Ascending aorta (tissue), 2 donors: ENCODE measurements around the gene PNRC2. TPM values are rescaled to one million over a fixed set of nuclear protein-coding genes. Genes with fewer than 3 reads are reported as not detected.
"Not testable (repeated sequence)": the region's sequence is repeated elsewhere in the genome, so short reads cannot be mapped to it uniquely, and the experiment has no call there.

ENCODE experiments used
- DNase-seq, 2 donors: peaks; one replicate each; pipeline ENCODE4 v3.0.0-alpha.2; 2019; ENCODE audit warnings: low spot score in 2 of 2
- H3K27ac ChIP-seq, 2 donors: fragments of 200-600 bp; sonication (generic); one replicate each; pipeline ENCODE4 v1.5.1; 2016 to 2017; ENCODE audit warnings: mild to moderate bottlenecking in 1 of 2
- H3K27me3 ChIP-seq: fragments of 200-600 bp; sonication (generic); one replicate; pipeline ENCODE4 v1.5.1; 2017
- H3K36me3 ChIP-seq, 2 donors: fragments of 200-600 bp; sonication (generic); one replicate each; pipeline ENCODE4 v1.5.1; 2016
- H3K4me1 ChIP-seq, 2 donors: fragments of 200-600 bp; sonication (generic); one replicate each; pipeline ENCODE4 v1.5.1; 2016 to 2017; ENCODE audit warnings: mild to moderate bottlenecking in 1 of 2
- H3K4me3 ChIP-seq, 2 donors: fragments of 200-600 bp; sonication (generic); one replicate each; pipeline ENCODE4 v1.5.1; 2016 to 2017; ENCODE audit warnings: mild to moderate bottlenecking in 1 of 2
- H3K9me3 ChIP-seq, 2 donors: fragments of 200-600 bp; sonication (generic); one replicate each; pipeline ENCODE4 v1.5.1; 2016
- intact Hi-C: fragments of 100-400 bp; cut with DNase I; formaldehyde crosslinking; loops from one replicate; pipeline ENCODE4 v1.15.1; 2023
- total RNA-seq: library from RNA; depleted of rRNA; stranded (reverse); fragments of >200 nt; gene quantifications from one replicate; pipeline ENCODE4 v1.1.0, GENCODE V29; 2016
- TF ChIP-seq, protein P1 (sequence below), 3 experiments: fragments of 200-600 bp in 2 of 3; fragments of 450-650 bp in 1 of 3; sonication (generic) in 2 of 3; IDR thresholded peaks; one replicate each; pipeline ENCODE4 v1.5.1; 2016 to 2019; ENCODE audit warnings: antibody characterized with exemption in 3 of 3, mild to moderate bottlenecking in 1 of 3, moderate library complexity in 1 of 3

PNRC2 gene
- total RNA-seq, 1 donor from 2014 or later: 62.7 TPM

DNA sequence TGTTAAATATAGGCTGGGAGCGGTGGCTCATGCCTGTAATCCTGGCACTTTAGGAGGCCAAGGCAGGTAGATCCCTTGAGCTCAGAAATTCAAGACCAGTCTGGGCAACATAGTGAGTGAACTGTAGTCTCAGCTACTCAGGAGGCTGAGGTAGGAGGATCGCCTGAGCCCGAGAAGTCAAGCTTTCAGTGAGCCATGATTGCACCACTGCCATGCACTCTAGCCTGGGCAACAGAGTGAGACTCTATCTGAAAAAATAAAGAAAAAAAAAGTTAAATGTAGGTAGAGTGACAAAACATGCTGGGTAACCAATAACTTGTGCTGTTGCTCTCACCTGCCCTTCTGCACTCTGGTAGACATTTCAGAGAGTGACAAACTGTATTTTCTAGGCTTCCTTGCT lies 45.5 kb downstream of the PNRC2 start:
- H3K4me3 ChIP-seq: no peak overlapping the region
- H3K9me3 ChIP-seq: no peaks in the 10 kb centered on the region
- H3K4me1 ChIP-seq: peaks cover 0 to 26% of the 10 kb centered on the region in 2 donors
- H3K27ac ChIP-seq: no peak overlapping the region
- intact Hi-C loops: no loop called here
- H3K36me3 ChIP-seq: no peaks in the 10 kb centered on the region
- no peaks in the 10 kb centered on the region for H3K27me3 ChIP-seq
- TF ChIP-seq, protein P1, sequence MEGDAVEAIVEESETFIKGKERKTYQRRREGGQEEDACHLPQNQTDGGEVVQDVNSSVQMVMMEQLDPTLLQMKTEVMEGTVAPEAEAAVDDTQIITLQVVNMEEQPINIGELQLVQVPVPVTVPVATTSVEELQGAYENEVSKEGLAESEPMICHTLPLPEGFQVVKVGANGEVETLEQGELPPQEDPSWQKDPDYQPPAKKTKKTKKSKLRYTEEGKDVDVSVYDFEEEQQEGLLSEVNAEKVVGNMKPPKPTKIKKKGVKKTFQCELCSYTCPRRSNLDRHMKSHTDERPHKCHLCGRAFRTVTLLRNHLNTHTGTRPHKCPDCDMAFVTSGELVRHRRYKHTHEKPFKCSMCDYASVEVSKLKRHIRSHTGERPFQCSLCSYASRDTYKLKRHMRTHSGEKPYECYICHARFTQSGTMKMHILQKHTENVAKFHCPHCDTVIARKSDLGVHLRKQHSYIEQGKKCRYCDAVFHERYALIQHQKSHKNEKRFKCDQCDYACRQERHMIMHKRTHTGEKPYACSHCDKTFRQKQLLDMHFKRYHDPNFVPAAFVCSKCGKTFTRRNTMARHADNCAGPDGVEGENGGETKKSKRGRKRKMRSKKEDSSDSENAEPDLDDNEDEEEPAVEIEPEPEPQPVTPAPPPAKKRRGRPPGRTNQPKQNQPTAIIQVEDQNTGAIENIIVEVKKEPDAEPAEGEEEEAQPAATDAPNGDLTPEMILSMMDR (IDR thresholded peaks at IDR 0.05): no peak
- no peak for DNase-seq

DNA sequence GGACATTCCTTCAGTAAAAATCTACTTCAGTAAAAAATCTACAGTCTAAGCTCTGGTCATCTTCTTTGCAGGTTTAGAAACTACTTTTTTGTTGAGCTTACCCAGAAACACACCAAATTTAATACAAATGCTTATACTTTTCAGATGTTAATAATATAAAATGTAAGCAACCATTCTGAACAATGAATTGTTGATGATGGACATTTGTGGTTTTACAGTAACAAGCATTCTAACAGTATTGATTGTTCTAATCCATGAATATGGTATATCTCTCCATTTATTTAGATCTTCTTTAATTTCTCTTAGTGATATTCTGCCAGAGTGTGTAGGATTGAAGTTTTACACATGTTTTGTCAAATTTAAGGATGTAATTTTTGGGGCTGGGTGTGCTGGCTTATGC lies 47.5 kb downstream of the PNRC2 start:
- H3K9me3 ChIP-seq: no peaks in the 10 kb centered on the region
- H3K4me1 ChIP-seq: peaks cover 0 to 35% of the 10 kb centered on the region in 2 donors
- intact Hi-C loops: no loop called here
- no peaks in the 10 kb centered on the region for H3K36me3 ChIP-seq
- no peak for DNase-seq
- TF ChIP-seq, protein P1 (IDR thresholded peaks at IDR 0.05): no peak
- no peak overlapping the region for H3K27ac ChIP-seq
- no peak overlapping the region for H3K4me3 ChIP-seq
- no peaks in the 10 kb centered on the region for H3K27me3 ChIP-seq

DNA sequence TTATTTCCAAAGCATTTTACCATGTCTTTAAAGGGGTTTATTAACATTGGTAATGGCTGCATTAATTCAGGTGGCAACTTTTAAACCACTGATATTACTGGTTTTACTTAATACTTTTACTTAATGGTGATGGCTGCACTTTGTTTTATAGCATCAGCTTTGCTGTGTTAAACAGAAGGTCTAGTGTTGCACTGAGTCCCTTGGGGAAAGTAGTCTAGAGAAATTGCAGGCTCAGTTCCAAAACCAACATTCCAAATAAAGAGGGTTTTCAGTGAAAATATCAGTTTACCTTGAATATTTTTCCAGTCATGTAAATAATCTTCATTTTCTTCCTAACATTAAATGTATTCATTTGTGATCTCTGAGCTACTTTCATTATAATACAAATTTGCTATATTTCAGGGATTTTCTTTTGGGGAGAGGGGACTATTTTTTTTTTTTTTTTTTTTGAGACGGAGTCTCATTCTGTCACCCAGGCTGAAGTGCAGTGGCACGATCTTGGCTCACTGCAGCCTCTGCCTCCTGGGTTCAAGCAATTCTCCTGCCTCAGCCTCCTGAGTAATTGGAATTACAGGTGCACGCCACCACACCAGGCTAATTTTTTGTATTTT lies 49.1 kb downstream of the PNRC2 start:
- H3K9me3 ChIP-seq, H3K4me3 ChIP-seq, intact Hi-C loops, H3K36me3 ChIP-seq, H3K27me3 ChIP-seq, DNase-seq: not testable (repeated sequence)
- H3K4me1 ChIP-seq: peaks cover 0 to 28% of the 10 kb centered on the region in 2 donors
- peak overlapping the region; percentile 73 to 74 for H3K27ac ChIP-seq

- DNase-seq: no peak
- peak overlapping the region; percentile 68 to 74 for H3K27ac ChIP-seq
- TF ChIP-seq, protein P1 (IDR thresholded peaks at IDR 0.05): no peak
- H3K27me3 ChIP-seq: no peaks in the 10 kb centered on the region
- H3K4me3 ChIP-seq: no peak overlapping the region
- intact Hi-C loops: no loop called here
- H3K36me3 ChIP-seq: no peaks in the 10 kb centered on the region
- H3K4me1 ChIP-seq: peaks cover 0 to 27% of the 10 kb centered on the region in 2 donors
- H3K9me3 ChIP-seq: no peaks in the 10 kb centered on the region
Measured at GRCh38 chr1:24009406-24009805, 49.8 kb downstream of the PNRC2 start.

DNA sequence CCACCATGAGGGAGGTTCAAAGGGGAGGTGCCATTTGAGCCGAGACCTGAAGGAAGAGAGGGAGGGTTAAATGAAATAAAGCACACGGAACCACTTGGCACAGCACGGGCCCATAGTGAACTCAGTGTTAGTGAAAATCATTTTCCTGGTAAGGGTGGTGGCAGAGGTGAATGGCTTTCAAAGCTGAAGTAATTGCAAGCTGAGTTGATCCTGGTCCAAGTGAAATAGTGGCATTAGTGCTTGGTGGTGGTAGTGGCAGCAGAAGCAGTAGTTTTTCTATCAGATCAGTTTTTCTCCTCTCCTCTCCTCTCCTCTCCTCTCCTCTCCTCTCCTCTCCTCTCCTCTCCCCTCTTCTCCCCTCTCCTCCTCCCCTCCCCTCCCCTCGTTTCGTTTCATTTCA lies 51.0 kb downstream of the PNRC2 start:
- peak overlapping the region; percentile 68 to 74 for H3K27ac ChIP-seq
- H3K9me3 ChIP-seq: no peaks in the 10 kb centered on the region
- H3K36me3 ChIP-seq: no peaks in the 10 kb centered on the region
- no peak overlapping the region for H3K4me3 ChIP-seq
- intact Hi-C loops: loop anchor here (10.0 kb wide), 1 partner anchor 446 kb away; no protein-coding TSS in a partner anchor
- no peak for DNase-seq
- TF ChIP-seq, protein P1 (IDR thresholded peaks at IDR 0.05): no peak
- peaks cover 0 to 37% of the 10 kb centered on the region in 2 donors for H3K4me1 ChIP-seq
- no peaks in the 10 kb centered on the region for H3K27me3 ChIP-seq

- H3K27me3 ChIP-seq, H3K9me3 ChIP-seq, H3K4me3 ChIP-seq, H3K36me3 ChIP-seq, DNase-seq: not testable (repeated sequence)
- peaks cover 8 to 58% of the 10 kb centered on the region in 2 donors for H3K4me1 ChIP-seq
- peak overlapping the region in 1 of 2 donors; percentile 85 for H3K27ac ChIP-seq
- intact Hi-C loops: loop anchor here (10.0 kb wide), 1 partner anchor 448 kb away; no protein-coding TSS in a partner anchor
Measured at GRCh38 chr1:24012878-24013277, 53.2 kb downstream of the PNRC2 start.

Other genes with a start within 250 kb of the PNRC2 start
- gene ELOA, start 216.4 kb upstream of the PNRC2 start, total RNA-seq: 22.6 TPM
- gene PITHD1, start 181.4 kb upstream of the PNRC2 start, total RNA-seq: 60.1 TPM
- 127 TPM for gene LYPLA2, start 168.7 kb upstream of the PNRC2 start, total RNA-seq
- gene GALE, start 159.1 kb upstream of the PNRC2 start, total RNA-seq: 30.4 TPM
- gene HMGCL, start 134.4 kb upstream of the PNRC2 start, total RNA-seq: 7.3 TPM
- 11.1 TPM for gene FUCA1, start 91.5 kb upstream of the PNRC2 start, total RNA-seq
- gene CNR2, start 46.5 kb upstream of the PNRC2 start, total RNA-seq: not detected
- gene SRSF10, start 20.5 kb downstream of the PNRC2 start, total RNA-seq: 80.6 TPM
- 1.2 TPM for gene MYOM3, start 152.3 kb downstream of the PNRC2 start, total RNA-seq
- not detected for gene IL22RA1, start 183.3 kb downstream of the PNRC2 start, total RNA-seq
- 0.32 TPM for gene IFNLR1, start 227.5 kb downstream of the PNRC2 start, total RNA-seq